SK-N-SH (cell line): ENCODE measurements around the gene BCL11A. TPM values are rescaled to one million over a fixed set of nuclear protein-coding genes. Genes with fewer than 3 reads are reported as not detected.

Experiments
- CTCF ChIA-PET: fragments of 300-600, 350-600 bp; formaldehyde crosslinking; extraction: SDS; loops from one replicate; lab custom pipeline; 2021; lab: Yijun Ruan, JAX
- POLR2A ChIA-PET: fragments of 350-600 bp; sonication (Branson Sonifier 250); formaldehyde crosslinking; extraction: SDS; loops from one replicate; lab custom pipeline; 2020; ENCODE audit warnings: antibody characterized with exemption, inconsistent platforms; lab: Yijun Ruan, JAX
- DNase-seq: peaks from one replicate; pipeline ENCODE4 v3.0.0; 2012
- H2AFZ ChIP-seq: fragments of 200-600 bp; sonication (generic); 2 replicates; pipeline ENCODE4 v1.8.1; 2016; ENCODE audit warnings: antibody characterized with exemption, mild to moderate bottlenecking, low read depth
- H3F3A ChIP-seq: fragments of 200-600 bp; sonication (generic); replicated peaks from 2 replicates; pipeline ENCODE3; 2016; ENCODE audit warnings: antibody characterized with exemption, mild to moderate bottlenecking; ENCODE audit not compliant: insufficient read depth
- H3K27ac ChIP-seq, 2 experiments: fragments of 200-500 bp in 1 of 2; fragments of 200-600 bp in 1 of 2; sonication (Bioruptor generic) in 1 of 2; sonication (generic), shearing (Covaris generic) in 1 of 2; 2 replicates each; pipeline versions ENCODE4 v1.5.1 to v1.6.1; 2014 to 2016; ENCODE audit warnings: low read depth in 2 of 2, inconsistent platforms in 1 of 2, low read length in 1 of 2, mild to moderate bottlenecking in 1 of 2, mixed read lengths in 1 of 2
- H3K27me3 ChIP-seq: fragments of 200-600 bp; sonication (generic), shearing (Covaris generic); 2 replicates; pipeline ENCODE4 v1.6.1; 2016; ENCODE audit warnings: mixed run types; ENCODE audit not compliant: insufficient read depth
- H3K36me3 ChIP-seq, 2 experiments: fragments of 200-500 bp in 1 of 2; fragments of 200-600 bp in 1 of 2; sonication (Bioruptor generic) in 1 of 2; sonication (generic) in 1 of 2; replicated peaks in 1 of 2; 2 replicates each; pipeline versions ENCODE3 to v1.5.1; 2014 to 2016; ENCODE audit warnings: low read length in 1 of 2, mild to moderate bottlenecking in 1 of 2; ENCODE audit not compliant: insufficient read depth in 2 of 2, control insufficient read depth in 1 of 2
- H3K4me1 ChIP-seq, 2 experiments: fragments of 200-500 bp in 1 of 2; fragments of 200-600 bp in 1 of 2; sonication (Bioruptor generic) in 1 of 2; sonication (generic), shearing (Covaris generic) in 1 of 2; 2 replicates each; pipeline versions ENCODE4 v1.5.1 to v1.6.1; 2014 to 2016; ENCODE audit warnings: low read depth in 1 of 2, low read length in 1 of 2, mixed run types in 1 of 2; ENCODE audit not compliant: insufficient read depth in 2 of 2, control insufficient read depth in 1 of 2
- H3K4me2 ChIP-seq: fragments of 200-600 bp; sonication (generic), shearing (Covaris generic); 2 replicates; pipeline ENCODE4 v1.6.1; 2017; ENCODE audit warnings: mixed run types
- H3K4me3 ChIP-seq, 2 experiments: fragments of 200-500 bp in 1 of 2; fragments of 200-600 bp in 1 of 2; sonication (Bioruptor generic) in 1 of 2; sonication (generic), shearing (Covaris generic) in 1 of 2; 2 replicates each; pipeline versions ENCODE4 v1.5.1 to v1.8.1; 2014 to 2016; ENCODE audit warnings: low read depth in 2 of 2, inconsistent platforms in 1 of 2, low read length in 1 of 2, mild to moderate bottlenecking in 1 of 2, mixed read lengths in 1 of 2, moderate library complexity in 1 of 2
- H3K79me2 ChIP-seq: fragments of 200-600 bp; sonication (generic); 2 replicates; pipeline ENCODE4 v1.8.1; 2017; ENCODE audit warnings: mild to moderate bottlenecking; ENCODE audit not compliant: insufficient read depth
- H3K9ac ChIP-seq: fragments of 200-600 bp; sonication (generic); 2 replicates; pipeline ENCODE4 v1.6.1; 2017; ENCODE audit warnings: mixed run types
- H3K9me2 ChIP-seq: fragments of 200-600 bp; sonication (generic); 2 replicates; pipeline ENCODE4 v1.6.1; 2017; ENCODE audit warnings: mixed run types
- H3K9me3 ChIP-seq: fragments of 200-600 bp; sonication (generic); 2 replicates; pipeline ENCODE4 v1.6.1; 2017; ENCODE audit warnings: mixed run types, mild to moderate bottlenecking, moderate library complexity
- H4K20me1 ChIP-seq: fragments of 200-600 bp; sonication (generic); 2 replicates; pipeline ENCODE4 v1.6.1; 2017; ENCODE audit warnings: mild to moderate bottlenecking, mixed run types; ENCODE audit not compliant: insufficient read depth
- CTCF ChIP-seq: fragments of 200-600 bp; sonication (generic); IDR thresholded peaks from 2 replicates; pipeline ENCODE4 v1.6.1; 2017; ENCODE audit warnings: antibody characterized with exemption, mild to moderate bottlenecking, moderate library complexity
- ELF1 ChIP-seq: IDR thresholded peaks from 2 replicates; pipeline ENCODE4 v1.4.0; 2012
- FOXM1 ChIP-seq: IDR thresholded peaks from 2 replicates; pipeline ENCODE4 v1.4.0; 2012; ENCODE audit warnings: low read depth, mild to moderate bottlenecking
- IRF3 ChIP-seq: fragments of 150-350 bp; IDR thresholded peaks from 2 replicates; pipeline ENCODE4 v1.6.1; 2016; ENCODE audit warnings: mild to moderate bottlenecking, low read depth, low read length
- MAX ChIP-seq: IDR thresholded peaks from 2 replicates; pipeline ENCODE4 v1.4.0; 2012; ENCODE audit warnings: low read depth
- MEF2A ChIP-seq: IDR thresholded peaks from 2 replicates; pipeline ENCODE4 v1.4.0; 2012; ENCODE audit warnings: low read depth, borderline replicate concordance
- POLR2AphosphoS5 ChIP-seq: IDR thresholded peaks from 2 replicates; pipeline ENCODE4 v1.6.1; 2012; ENCODE audit warnings: low read depth, low read length
- RAD21 ChIP-seq: IDR thresholded peaks from 2 replicates; pipeline ENCODE4 v1.6.1; 2012; ENCODE audit warnings: mild to moderate bottlenecking, low read length
- RXRA ChIP-seq: IDR thresholded peaks from 2 replicates; pipeline ENCODE4 v1.4.0; 2012; ENCODE audit warnings: low read depth, mild to moderate bottlenecking, borderline replicate concordance
- TEAD4 ChIP-seq: IDR thresholded peaks from 2 replicates; pipeline ENCODE4 v1.4.0; 2012; ENCODE audit warnings: mild to moderate bottlenecking, borderline replicate concordance; ENCODE audit not compliant: insufficient read depth
- YY1 ChIP-seq: IDR thresholded peaks from 2 replicates; pipeline ENCODE4 v1.4.0; 2012; ENCODE audit warnings: low read depth, mild to moderate bottlenecking
- ZBTB33 ChIP-seq: IDR thresholded peaks from 2 replicates; pipeline ENCODE4 v1.4.0; 2012; ENCODE audit warnings: low read depth, borderline replicate concordance
- WGBS: methylation state at CpG from one replicate; pipeline ENCODE4 v1.1.6; 2017; ENCODE audit warnings: low lambda C conversion rate; 5-methylcytosine and 5-hydroxymethylcytosine counted together
- polyA plus RNA-seq, 3 experiments: library from polyadenylated mRNA; depleted of rRNA; stranded (reverse); fragments of >200 nt; gene quantifications; 2 replicates each; pipeline ENCODE4 v1.2.3, GENCODE V29; 2012

The BCL11A gene
- polyA plus RNA-seq, 1 of the 3 experiments (the other 2 are of a cell fraction) = 1.9 TPM

GRCh38 chr2:60505240-60505879, 48.1 kb downstream of the BCL11A start:
- DNase-seq = no peak

GRCh38 chr2:60504049-60504448, 49.4 kb downstream of the BCL11A start:
- Histone ChIP-seq H3K27ac (no peak overlapping the region), H2AFZ (no peak overlapping the region), H3K4me2 (no peak overlapping the region), H3K9ac (no peak overlapping the region), H3K4me1 (no peaks in the 10 kb centered on the region), H3K36me3 (no peaks in the 10 kb centered on the region), H3K4me3 (no peak overlapping the region), H3F3A (no peaks in the 10 kb centered on the region), H4K20me1 (no peaks in the 10 kb centered on the region), H3K79me2 (no peaks in the 10 kb centered on the region; the same call in 1 of the 2 replicates), H3K9me3 (no peaks in the 10 kb centered on the region), H3K27me3 (no peaks in the 10 kb centered on the region), H3K9me2 (no peaks in the 10 kb centered on the region)
- POLR2A ChIA-PET = no interaction called here
- CTCF ChIA-PET = interaction anchor here (1.4 kb wide), 1 partner anchor 78 kb away, joined by 4 read pairs; no protein-coding TSS in a partner anchor
- TF ChIP-seq YY1 = no peak
- no peak for TF ChIP-seq TEAD4
- peak; percentile 10; the same call in 1 of the 2 replicates for TF ChIP-seq CTCF
- peak; percentile 29 for TF ChIP-seq RAD21
- TF ChIP-seq POLR2AphosphoS5 = no peak
- TF ChIP-seq MEF2A = no peak
- WGBS = 90% methylated on average over 6 of the region's 6 CpGs
- no peak for DNase-seq

More at GRCh38 chr2:60505240-60505879, 48.1 kb downstream of the BCL11A start:
- Histone ChIP-seq H3K36me3 (no peaks in the 10 kb centered on the region), H3K9ac (no peak overlapping the region), H3K9me3 (no peaks in the 10 kb centered on the region), H3K27me3 (no peaks in the 10 kb centered on the region), H3K79me2 (no peaks in the 10 kb centered on the region; the same call in 1 of the 2 replicates), H2AFZ (no peak overlapping the region), H3K4me2 (no peak overlapping the region), H3K9me2 (no peaks in the 10 kb centered on the region), H3F3A (no peaks in the 10 kb centered on the region), H4K20me1 (no peaks in the 10 kb centered on the region), H3K4me1 (no peaks in the 10 kb centered on the region), H3K4me3 (no peak overlapping the region), H3K27ac (no peak overlapping the region)
- no peak for TF ChIP-seq FOXM1
- no peak for TF ChIP-seq ELF1
- no peak for TF ChIP-seq RAD21
- TF ChIP-seq RXRA = no peak
- TF ChIP-seq MAX = no peak
- no peak for TF ChIP-seq ZBTB33
- no peak for TF ChIP-seq IRF3
- 83% methylated on average over 10 of the region's 10 CpGs for WGBS
- CTCF ChIA-PET = interaction anchor here (0.6 to 1.1 kb wide), 3 partner anchors 9 to 547 kb away, joined by 3 read pairs; no protein-coding TSS in a partner anchor
- POLR2A ChIA-PET = no interaction called here
